NCI-H1930 (cell line): ENCODE results near the gene GNB3.

Experiments used
- DNase-seq, 2 experiments: peaks; one replicate each; lab custom pipeline; 2025; lab: John Stamatoyannopoulos, UW

The GNB3 gene

DNA sequence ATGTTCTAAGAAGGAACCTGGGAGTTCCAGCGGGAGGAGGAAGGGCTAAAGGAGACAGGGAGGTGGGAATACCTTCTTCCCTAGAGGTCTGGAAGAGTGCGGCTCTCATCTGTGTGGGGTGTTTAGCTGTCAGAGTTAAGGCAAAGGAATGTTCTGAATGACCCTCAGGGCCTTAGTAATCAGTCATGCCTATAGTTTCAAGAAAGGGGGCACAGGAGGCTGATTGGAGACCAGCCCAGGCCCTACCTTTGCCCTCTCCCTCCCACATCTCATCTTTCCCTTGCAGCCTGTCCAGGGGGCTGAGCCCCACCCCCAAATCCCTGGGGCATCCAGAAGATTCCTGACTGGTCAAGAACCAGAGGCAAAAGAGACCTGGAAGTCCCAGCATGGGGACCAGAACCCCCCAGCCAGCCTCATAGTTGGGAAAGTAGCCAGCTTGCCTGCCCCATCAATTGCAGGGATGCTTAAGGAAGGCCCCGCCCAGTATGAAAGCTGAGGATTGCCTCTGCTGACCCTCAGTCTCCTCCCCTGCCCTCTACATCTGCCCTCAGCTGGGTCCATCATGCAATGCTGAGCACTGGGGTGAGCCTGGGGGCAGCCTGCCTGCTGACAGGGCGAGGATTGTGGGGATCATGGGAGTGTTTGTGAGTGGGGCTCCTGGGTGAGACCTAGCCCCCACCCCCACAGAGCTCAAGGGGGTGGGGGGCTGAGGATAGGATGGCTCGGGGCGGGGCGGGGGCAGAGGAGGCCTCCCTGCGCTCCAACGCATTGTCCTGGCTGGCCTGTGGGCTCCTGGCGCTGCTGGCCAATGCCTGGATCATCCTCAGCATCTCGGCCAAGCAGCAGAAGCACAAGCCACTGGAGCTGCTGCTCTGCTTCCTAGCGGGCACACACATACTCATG is 17.3 kb upstream of the GNB3 start:
- DNase-seq: no peak

DNA sequence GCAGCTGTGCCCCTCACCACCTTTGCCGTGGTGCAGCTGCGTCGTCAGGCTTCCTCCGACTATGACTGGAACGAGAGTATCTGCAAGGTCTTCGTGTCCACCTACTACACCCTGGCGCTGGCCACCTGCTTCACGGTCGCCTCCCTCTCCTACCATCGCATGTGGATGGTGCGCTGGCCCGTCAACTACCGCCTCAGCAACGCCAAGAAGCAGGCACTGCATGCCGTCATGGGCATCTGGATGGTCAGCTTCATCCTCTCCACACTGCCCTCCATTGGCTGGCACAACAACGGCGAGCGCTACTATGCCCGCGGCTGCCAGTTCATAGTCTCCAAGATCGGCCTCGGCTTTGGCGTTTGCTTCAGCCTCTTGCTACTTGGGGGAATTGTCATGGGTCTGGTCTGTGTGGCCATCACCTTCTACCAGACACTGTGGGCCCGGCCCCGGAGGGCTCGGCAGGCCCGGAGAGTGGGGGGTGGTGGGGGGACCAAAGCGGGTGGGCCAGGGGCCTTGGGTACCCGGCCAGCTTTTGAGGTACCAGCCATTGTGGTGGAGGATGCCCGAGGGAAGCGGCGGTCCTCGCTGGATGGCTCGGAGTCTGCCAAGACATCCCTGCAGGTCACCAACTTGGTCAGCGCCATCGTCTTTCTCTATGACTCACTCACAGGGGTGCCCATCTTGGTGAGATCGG is 16.5 kb upstream of the GNB3 start:
- no peak for DNase-seq

DNA sequence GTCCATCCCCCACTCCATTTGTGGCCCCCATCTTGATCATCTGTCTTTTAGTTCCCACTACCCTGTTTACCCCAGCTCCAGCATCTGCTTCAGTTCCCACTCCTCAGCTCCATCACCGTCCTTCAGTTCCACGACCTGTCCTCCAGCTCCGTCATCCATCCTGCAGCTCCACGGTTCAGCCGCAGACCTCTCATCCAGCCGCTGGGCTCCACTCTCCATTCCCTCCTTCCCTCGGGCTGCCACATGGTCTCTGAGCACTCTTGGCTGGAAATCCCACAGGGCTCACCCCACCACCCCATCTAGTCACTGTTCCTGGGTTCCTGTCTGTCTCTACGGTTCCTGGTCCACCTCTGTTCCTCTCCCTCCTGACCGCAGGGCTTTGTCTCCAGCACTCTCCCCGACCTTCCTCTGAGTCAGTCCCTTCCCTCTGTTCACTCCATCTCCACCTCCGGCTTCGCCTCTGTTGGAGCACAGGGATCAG is 15.8 kb upstream of the GNB3 start:
- DNase-seq: peak in 1 of 2 experiments; percentile 41

GRCh38 chr12:6825398-6826124 is 15.2 kb upstream of the GNB3 start:
- DNase-seq: peak; percentile 78 to 88

- DNase-seq: no peak
These were observed 14.5 kb upstream of the GNB3 start for GRCh38 chr12:6826125-6826733.

GRCh38 chr12:6826734-6827436 is 13.8 kb upstream of the GNB3 start:
- DNase-seq: no peak

DNA sequence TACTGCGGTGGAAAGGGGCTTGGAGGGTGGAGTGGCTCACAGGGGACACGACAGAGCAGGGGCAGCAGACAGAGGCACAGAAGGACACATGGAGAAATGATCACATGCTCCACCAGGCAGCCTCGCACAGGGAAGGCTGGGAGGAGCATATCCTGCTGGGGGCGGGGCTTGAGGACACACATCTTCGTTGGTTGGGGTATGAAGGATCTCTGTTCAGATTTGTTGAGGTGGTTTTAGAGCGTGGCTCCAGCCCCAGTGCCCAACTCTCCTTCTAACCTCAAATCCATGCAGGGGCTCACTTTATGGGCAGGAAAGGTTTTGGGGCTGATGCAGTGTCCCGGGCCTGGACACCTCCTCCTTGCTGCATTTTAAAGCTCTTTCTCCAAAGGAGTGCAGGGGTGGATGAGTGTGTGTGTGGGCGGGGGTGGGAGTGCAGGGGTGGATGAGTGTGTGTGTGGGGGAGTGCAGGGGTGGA is 13.3 kb upstream of the GNB3 start:
- DNase-seq: peak; percentile 61 to 67

- peak; percentile 43 to 48 for DNase-seq
These were observed 12.5 kb upstream of the GNB3 start, which contains the start of gene P3H3 for GRCh38 chr12:6827982-6828780. Gene P3H3, plus strand, starts transcription at chr12:6828407. Its CDS starts 34 bp downstream, at chr12:6828441.

- DNase-seq: peak; percentile 35 to 59
These were observed 11.8 kb upstream of the GNB3 start for GRCh38 chr12:6828781-6829535.

DNA sequence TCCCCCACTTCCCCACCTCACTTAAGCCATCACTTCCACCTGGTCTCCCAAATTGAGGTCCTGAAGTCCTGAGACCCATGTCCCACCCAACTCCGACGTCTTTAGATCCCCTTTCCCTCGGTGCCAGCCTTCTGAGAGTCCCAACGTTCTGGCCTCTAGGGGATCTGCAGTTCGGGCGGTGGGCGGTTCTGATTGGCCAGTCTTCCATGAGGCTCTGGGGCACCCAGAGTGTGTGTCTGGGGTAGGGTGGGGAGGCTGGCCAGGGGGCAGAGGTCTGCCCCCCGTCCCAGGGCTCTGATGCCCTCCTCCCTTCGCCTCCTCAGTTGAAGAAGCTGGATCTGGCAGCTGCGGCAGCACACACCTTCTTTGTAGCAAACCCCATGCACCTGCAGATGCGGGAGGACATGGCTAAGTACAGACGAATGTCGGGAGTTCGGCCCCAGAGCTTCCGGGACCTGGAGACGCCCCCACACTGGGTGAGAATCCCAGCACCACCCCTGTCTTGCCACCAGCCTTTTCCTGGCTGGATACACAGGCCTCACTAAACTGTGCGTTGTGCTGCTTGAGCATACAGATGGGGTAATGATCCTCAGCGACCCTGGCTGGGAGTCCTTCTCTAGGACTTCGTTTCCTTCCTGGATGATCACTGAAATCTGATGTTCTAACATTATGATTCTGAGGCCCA is 11.0 kb upstream of the GNB3 start:
- DNase-seq: peak in 1 of 2 experiments; percentile 59

- no peak for DNase-seq
These were observed 10.3 kb upstream of the GNB3 start for GRCh38 chr12:6830286-6830890.

DNA sequence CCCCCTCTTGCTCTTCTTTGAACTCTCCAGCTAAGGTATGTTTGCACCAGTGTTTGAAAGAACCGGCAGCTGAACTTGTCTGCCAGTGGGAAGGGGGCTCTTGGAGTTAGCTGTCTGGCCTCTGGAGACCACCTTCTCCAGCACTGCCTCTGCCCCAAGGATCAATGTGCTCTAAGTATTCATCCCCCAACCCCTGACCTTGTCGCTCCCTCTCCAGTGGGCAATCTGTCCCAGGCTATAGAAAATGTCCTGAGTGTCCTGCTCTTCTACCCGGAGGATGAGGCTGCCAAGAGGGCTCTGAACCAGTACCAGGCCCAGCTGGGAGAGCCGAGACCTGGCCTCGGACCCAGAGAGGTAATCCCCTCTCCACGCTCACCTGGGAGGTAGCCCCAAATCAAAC is 9.7 kb upstream of the GNB3 start:
- no peak for DNase-seq

- no peak for DNase-seq
These were observed 9.2 kb upstream of the GNB3 start for GRCh38 chr12:6831450-6831995.

GRCh38 chr12:6832125-6832524 is 8.6 kb upstream of the GNB3 start:
- DNase-seq: no peak

DNA sequence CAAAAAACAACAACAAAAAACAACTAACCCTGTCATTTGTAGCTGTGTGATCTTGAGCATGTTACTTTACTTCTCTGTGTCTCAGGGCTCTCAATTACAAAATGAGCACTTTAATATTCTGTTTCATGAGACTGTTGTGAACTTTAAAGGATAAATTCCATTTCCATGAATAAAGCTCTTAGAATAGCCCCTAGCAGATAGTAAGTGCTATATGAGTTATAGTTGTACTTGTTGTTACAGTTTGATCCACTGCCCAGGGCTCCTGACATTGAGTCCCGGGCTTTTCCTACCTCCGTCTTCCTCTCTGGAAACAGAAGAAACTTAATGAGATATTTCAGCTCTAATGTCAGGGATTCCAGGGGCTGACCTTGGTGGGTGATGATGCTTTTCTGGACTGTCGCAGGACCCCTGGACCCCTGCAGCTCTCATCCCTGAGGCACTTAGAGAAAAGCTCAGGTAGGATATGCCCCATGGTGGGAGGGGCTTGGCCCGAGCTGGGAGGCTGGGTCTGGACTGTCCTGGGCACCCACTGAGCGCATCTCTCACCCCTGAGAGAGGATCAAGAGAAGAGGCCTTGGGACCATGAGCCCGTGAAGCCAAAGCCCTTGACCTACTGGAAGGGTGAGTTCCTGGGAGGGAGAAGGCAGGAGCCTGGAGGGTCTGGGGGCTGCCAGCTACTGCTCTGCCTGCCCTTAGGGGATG is 7.4 kb upstream of the GNB3 start:
- DNase-seq: no peak

DNA sequence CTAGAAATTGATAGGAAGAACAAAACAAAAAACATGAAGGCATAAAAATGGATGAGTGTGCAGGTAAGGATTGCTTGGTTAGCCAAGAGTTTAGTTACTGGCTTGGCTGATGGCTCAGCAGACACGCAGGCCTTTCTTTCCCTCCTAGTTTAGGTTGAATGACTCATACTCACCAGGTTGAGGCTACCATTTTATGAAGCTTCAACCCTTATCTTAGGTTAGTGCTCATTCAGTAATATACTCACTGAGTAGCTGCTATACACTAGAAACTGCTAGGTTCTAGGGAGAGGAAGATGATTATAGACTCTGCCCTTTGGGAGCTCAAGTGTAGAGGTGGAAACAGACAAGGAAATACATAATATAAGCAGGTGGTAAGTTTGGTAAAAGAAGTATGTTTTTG is 6.5 kb upstream of the GNB3 start:
- no peak for DNase-seq

DNA sequence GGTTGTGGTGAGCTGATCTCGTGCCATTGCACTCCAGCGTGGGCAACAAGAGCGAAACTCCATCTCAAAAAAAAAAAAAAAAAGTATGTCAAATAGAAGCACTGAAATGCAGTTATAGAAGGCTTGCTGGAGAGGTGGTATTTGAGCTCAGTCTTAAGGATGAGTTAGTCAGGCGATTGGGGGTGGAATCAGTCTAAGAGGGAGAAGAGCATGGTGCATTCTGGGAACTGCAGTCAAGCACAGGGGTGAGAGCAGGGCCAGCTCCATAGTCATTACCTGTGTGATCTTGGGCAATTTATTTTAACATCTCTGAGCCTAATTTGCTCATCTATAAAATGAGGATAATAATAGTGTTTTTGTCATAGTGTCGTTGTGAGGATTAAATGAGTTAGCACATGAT is 5.9 kb upstream of the GNB3 start:
- DNase-seq: no peak

DNA sequence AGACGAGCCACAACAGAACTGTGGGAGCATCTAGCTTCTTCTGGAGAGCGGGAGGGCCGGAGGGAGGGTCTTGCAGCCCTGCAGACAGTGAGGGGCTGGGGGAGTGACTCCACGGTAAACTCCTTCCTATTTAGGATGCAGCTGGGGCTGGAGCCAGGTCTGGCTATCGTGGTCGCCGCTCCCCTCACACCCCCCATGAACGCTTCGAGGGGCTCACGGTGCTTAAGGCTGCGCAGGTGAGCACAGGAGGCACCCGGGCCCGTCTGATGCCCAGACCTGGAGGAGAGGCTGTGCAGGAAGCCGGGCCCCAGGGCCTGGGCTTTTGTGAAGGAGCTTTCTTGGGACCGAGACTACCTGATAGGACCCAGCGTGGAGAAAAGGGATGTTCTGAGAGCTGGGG is 3.9 kb upstream of the GNB3 start:
- no peak for DNase-seq
